SKM-1 treated with dmso at 0.1 percent for 144 hours (cell line): ENCODE measurements around the gene SRL.

ENCODE experiments used
- DNase-seq: peaks from one replicate; lab custom pipeline; 2025; ENCODE audit not compliant: unreplicated experiment; lab: John Stamatoyannopoulos, UW

Gene SRL

GRCh38 chr16:4203748-4204147, 38.1 kb downstream of the SRL start:
- no peak for DNase-seq

- DNase-seq, result no peak
Measured at GRCh38 chr16:4202615-4203345, 39.1 kb downstream of the SRL start.

- no peak for DNase-seq
Measured at GRCh38 chr16:4200781-4201137, 41.1 kb downstream of the SRL start.

GRCh38 chr16:4200000-4200780, 41.7 kb downstream of the SRL start:
- DNase-seq, result peak; percentile 44

GRCh38 chr16:4198816-4199215, 43.1 kb downstream of the SRL start:
- no peak for DNase-seq

- DNase-seq, result peak; percentile 82
Measured at GRCh38 chr16:4194661-4195060, 47.2 kb downstream of the SRL start.

GRCh38 chr16:4193920-4194319, 48.0 kb downstream of the SRL start:
- DNase-seq, result peak; percentile 16

- DNase-seq, result no peak
Measured at GRCh38 chr16:4192206-4192605, 49.7 kb downstream of the SRL start.

GRCh38 chr16:4190712-4191333, 51.1 kb downstream of the SRL start:
- DNase-seq, result no peak

GRCh38 chr16:4190086-4190485, 51.8 kb downstream of the SRL start:
- DNase-seq, result no peak

- no peak for DNase-seq
Measured at GRCh38 chr16:4184038-4184702, 57.7 kb downstream of the SRL start.

GRCh38 chr16:4183237-4184037, 58.4 kb downstream of the SRL start:
- DNase-seq, result peak; percentile 84

GRCh38 chr16:4182581-4183236, 59.2 kb downstream of the SRL start:
- peak; percentile 89 for DNase-seq

GRCh38 chr16:4180511-4180910, 61.4 kb downstream of the SRL start:
- DNase-seq, result no peak

- no peak for DNase-seq
Measured at GRCh38 chr16:4179763-4180260, 62.1 kb downstream of the SRL start.

GRCh38 chr16:4179020-4179419, 62.9 kb downstream of the SRL start:
- peak; percentile 69 for DNase-seq

GRCh38 chr16:4178468-4179010, 63.3 kb downstream of the SRL start:
- DNase-seq, result no peak

GRCh38 chr16:4176906-4177417, 64.9 kb downstream of the SRL start:
- DNase-seq, result peak; percentile 13

GRCh38 chr16:4175849-4176248, 66.0 kb downstream of the SRL start:
- DNase-seq, result no peak

GRCh38 chr16:4172070-4172469, 69.8 kb downstream of the SRL start:
- DNase-seq, result no peak
